HG02798 (cell line): Measurements from ENCODE around the gene DENND1A.

Experiments used
- ATAC-seq: cut with Tn5 transposase; IDR thresholded peaks from one replicate; pipeline ENCODE4 v1.9.1; 2021; ENCODE audit warnings: mild to moderate bottlenecking; ENCODE audit not compliant: unreplicated experiment, poor library complexity

Gene DENND1A

GRCh38 chr9:123522251-123522650 is 407.7 kb downstream of the DENND1A start:
- no peak for ATAC-seq

- ATAC-seq, result no peak
These were observed 411.6 kb downstream of the DENND1A start for GRCh38 chr9:123518338-123518737.

- no peak for ATAC-seq
These were observed 412.4 kb downstream of the DENND1A start for GRCh38 chr9:123517512-123517911.

GRCh38 chr9:123514766-123515165 is 415.2 kb downstream of the DENND1A start:
- no peak for ATAC-seq

GRCh38 chr9:123513554-123513953 is 416.4 kb downstream of the DENND1A start:
- ATAC-seq, result no peak

- no peak for ATAC-seq
These were observed 418.3 kb downstream of the DENND1A start for GRCh38 chr9:123511326-123512277.

- ATAC-seq, result no peak
These were observed 420.3 kb downstream of the DENND1A start for GRCh38 chr9:123509646-123510045.

- ATAC-seq, result no peak
These were observed 421.9 kb downstream of the DENND1A start for GRCh38 chr9:123508048-123508447.

- no peak for ATAC-seq
These were observed 424.4 kb downstream of the DENND1A start for GRCh38 chr9:123505496-123505895.

- ATAC-seq, result no peak
These were observed 429.6 kb downstream of the DENND1A start for GRCh38 chr9:123500336-123500735.

GRCh38 chr9:123497830-123498229 is 432.1 kb downstream of the DENND1A start:
- no peak for ATAC-seq

- no peak for ATAC-seq
These were observed 434.2 kb downstream of the DENND1A start for GRCh38 chr9:123495731-123496130.

- ATAC-seq, result no peak
These were observed 436.3 kb downstream of the DENND1A start for GRCh38 chr9:123493627-123494026.

GRCh38 chr9:123490688-123491087 is 439.2 kb downstream of the DENND1A start:
- ATAC-seq, result no peak

- ATAC-seq, result no peak
These were observed 441.1 kb downstream of the DENND1A start for GRCh38 chr9:123488722-123489321.

- no peak for ATAC-seq
These were observed 441.9 kb downstream of the DENND1A start for GRCh38 chr9:123487944-123488548.

- no peak for ATAC-seq
These were observed 443.5 kb downstream of the DENND1A start for GRCh38 chr9:123486431-123486830.

GRCh38 chr9:123485216-123485615 is 444.7 kb downstream of the DENND1A start:
- ATAC-seq, result no peak

- no peak for ATAC-seq
These were observed 445.8 kb downstream of the DENND1A start for GRCh38 chr9:123484130-123484529.

- no peak for ATAC-seq
These were observed 446.6 kb downstream of the DENND1A start for GRCh38 chr9:123483191-123483803.
